Naive B cell (primary cell): ENCODE results near the gene FAM3A. TPM values are rescaled to one million over a fixed set of nuclear protein-coding genes. Genes with fewer than 3 reads are reported as not detected.
A peak's percentile ranks its signal among the peaks of the same experiment; 100 is the strongest.

Source experiments
- ATAC-seq, 2 donors: fragments of 150-1000 bp; cut with Tn5 transposase; 2 replicates each; pipeline ENCODE4 v1.10.0; 2021; ENCODE audit warnings: low read depth in 2 of 2, mild to moderate bottlenecking in 2 of 2, moderate library complexity in 2 of 2
- DNase-seq: peaks from one replicate; pipeline ENCODE4 v3.0.0; 2022
- H3K27ac Mint-ChIP-seq, 6 donors: one replicate each; pipeline ENCODE4 v1.8.0; 2020 to 2022; ENCODE audit warnings: mild to moderate bottlenecking in 6 of 6, mixed read lengths in 6 of 6, moderate library complexity in 5 of 6, inconsistent platforms in 2 of 6
- H3K27me3 Mint-ChIP-seq, 3 donors: one replicate each; pipeline ENCODE4 v1.8.0; 2021 to 2022; ENCODE audit warnings: mixed read lengths in 3 of 3, mild to moderate bottlenecking in 1 of 3
- H3K36me3 Mint-ChIP-seq, 2 donors: one replicate each; pipeline ENCODE4 v1.8.0; 2020 to 2022; ENCODE audit warnings: mixed read lengths in 2 of 2, inconsistent platforms in 1 of 2, mild to moderate bottlenecking in 1 of 2
- H3K4me1 Mint-ChIP-seq, 3 donors: one replicate each; pipeline ENCODE4 v1.8.0; 2020 to 2022; ENCODE audit warnings: mixed read lengths in 3 of 3, inconsistent platforms in 1 of 3, mild to moderate bottlenecking in 1 of 3, moderate library complexity in 1 of 3
- H3K4me3 Mint-ChIP-seq, 8 donors: one replicate each; pipeline ENCODE4 v1.8.0; 2020 to 2022; ENCODE audit warnings: mild to moderate bottlenecking in 8 of 8, mixed read lengths in 8 of 8, moderate library complexity in 8 of 8, inconsistent platforms in 2 of 8
- H3K9me3 Mint-ChIP-seq, 7 donors: one replicate each; pipeline ENCODE4 v1.8.0; 2020 to 2022; ENCODE audit warnings: mixed read lengths in 7 of 7, mild to moderate bottlenecking in 5 of 7, inconsistent platforms in 2 of 7, moderate library complexity in 1 of 7
- polyA plus RNA-seq, 6 donors: library from polyadenylated mRNA; unstranded; fragments of 300-500 nt; fragmentation: Illumina TruSeq; gene quantifications; one replicate each; pipeline ENCODE4 v1.2.3, GENCODE V29; 2021; ENCODE audit warnings: low read depth in 6 of 6

FAM3A gene
- polyA plus RNA-seq, 6 donors from 2014 or later, result 13.4 to 24.1 (median 16.7) TPM

DNA sequence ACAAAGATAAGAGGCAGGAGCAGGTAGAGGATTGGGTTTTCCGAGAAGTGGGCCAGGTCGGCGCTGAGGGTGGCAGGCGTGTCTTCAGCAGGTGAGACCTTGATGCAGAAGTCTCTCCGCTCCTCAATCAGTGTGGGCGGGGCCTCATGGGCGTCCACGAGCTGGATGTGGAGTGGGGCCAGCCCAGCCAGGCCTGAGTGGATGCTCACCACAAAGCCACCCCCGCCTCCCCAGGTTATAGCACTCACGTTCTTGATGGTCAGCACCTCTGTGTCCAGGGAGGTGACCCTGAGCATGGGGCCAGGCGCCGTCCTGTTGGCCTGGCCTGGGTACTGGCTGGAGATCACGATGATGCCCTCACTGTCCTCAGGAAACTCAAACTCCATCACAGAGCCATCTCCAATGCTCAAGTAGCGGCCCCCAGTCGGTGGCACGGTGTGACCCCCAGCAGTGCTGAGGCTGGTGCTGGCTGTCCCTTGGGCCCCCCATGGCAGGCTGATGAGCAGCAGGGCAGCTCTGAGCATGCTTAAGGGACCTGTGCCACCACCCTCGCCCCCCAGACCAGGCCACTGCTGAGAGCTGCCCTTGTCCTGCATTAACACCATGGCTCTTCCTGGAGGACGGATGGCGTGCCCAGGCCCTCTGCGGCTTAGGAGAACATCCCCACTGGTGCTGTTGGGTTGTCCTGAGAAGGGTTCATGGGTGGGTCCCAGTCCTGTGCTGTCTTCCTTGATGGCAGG, 27.5 kb downstream of the FAM3A start:
- ATAC-seq, result no peak
- H3K4me1 Mint-ChIP-seq, result peaks cover 18 to 31% (median 21%) of the 10 kb centered on the region in 3 donors
- H3K4me3 Mint-ChIP-seq, result peak overlapping the region; percentile 47 to 93 (median 86)
- DNase-seq, result no peak
- no peaks in the 10 kb centered on the region for H3K36me3 Mint-ChIP-seq
- H3K9me3 Mint-ChIP-seq, result peaks cover 0 to 3% (median 0%) of the 10 kb centered on the region in 7 donors
- H3K27me3 Mint-ChIP-seq, result no peaks in the 10 kb centered on the region
- peak overlapping the region in 2 of 6 donors; percentile 19 to 20 for H3K27ac Mint-ChIP-seq

DNA sequence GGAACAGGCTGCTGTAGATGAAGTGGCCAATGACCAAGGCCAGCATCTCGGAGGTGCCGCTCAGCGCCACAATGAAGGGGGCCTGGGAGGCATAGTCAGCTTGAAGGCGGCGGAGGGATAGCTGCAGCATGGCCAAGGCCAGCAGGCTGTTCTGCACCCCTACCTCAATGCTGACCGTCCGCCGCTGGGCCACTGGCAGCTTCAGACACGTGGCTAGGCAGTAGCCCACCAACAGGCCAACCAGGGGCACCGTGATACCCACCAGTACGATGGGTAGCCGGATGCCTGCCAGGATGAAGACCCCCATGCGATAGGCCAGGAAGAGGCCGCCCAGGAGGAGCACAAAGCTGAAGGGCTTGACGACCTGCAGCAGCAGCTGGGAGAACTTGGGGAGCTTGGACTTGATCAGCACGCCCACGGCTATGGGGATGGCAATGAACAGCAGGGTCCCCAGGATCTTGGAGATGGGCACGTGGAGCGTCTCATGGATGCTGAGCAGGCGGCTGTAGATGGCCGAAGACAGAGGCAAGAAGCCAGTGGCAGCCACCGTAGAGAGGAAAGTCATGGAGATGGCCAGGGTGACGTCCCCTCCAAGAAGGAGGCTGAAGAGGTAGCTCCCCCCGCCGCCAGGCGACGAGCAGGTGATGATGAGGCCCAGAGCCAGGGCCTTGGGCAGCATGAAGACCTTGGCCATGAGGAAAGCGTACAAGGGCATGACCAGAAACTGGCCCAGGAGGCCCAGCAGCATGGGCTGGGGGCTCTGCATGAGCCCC, 28.3 kb downstream of the FAM3A start:
- ATAC-seq (no peak), DNase-seq (no peak)
- Mint-ChIP-seq H3K9me3 (peaks cover 0 to 3% (median 0%) of the 10 kb centered on the region in 7 donors), H3K27me3 (no peaks in the 10 kb centered on the region), H3K4me3 (peak overlapping the region; percentile 48 to 91 (median 80)), H3K4me1 (peaks cover 21 to 33% (median 22%) of the 10 kb centered on the region in 3 donors), H3K27ac (peak overlapping the region in 3 of 6 donors; percentile 20 to 90 (median 62)), H3K36me3 (no peaks in the 10 kb centered on the region)

- Mint-ChIP-seq H3K27me3 (no peaks in the 10 kb centered on the region), H3K4me1 (peaks cover 29 to 40% (median 30%) of the 10 kb centered on the region in 3 donors), H3K27ac (peak within 1 kb of the TSS in 5 of 6 donors; percentile 59 to 91 (median 76)), H3K4me3 (peak within 1 kb of the TSS; percentile 73 to 91 (median 89)), H3K36me3 (no peaks in the 10 kb centered on the region), H3K9me3 (peaks cover 0 to 3% (median 0%) of the 10 kb centered on the region in 7 donors)
- ATAC-seq (peak; percentile 18 to 32), DNase-seq (peak; percentile 59)
Measured at GRCh38 chrX:154486396-154487207, 29.4 kb downstream of the FAM3A start, which contains the start of gene UBL4A. TSS of gene UBL4A (minus strand) at chrX:154486615. CDS start at chrX:154486584, 31 bp downstream.

DNA sequence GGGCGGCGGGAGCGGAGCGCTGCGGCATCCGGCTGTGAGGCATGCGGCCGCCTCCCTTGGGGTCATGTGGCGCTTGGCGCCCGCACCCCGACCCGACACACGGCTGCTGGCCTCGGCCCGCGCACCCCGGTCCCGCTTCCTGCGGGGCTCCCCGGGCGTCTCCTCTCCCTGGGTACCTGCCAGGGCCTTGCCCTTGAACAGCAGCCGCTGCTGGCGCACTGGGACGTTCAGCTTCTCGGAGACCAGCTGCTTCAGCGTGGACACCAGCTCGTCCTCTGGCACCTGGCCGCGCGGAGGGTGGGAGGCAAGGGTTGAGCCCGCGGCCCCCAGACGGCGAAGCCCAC, 30.0 kb downstream of the FAM3A start:
- H3K27ac Mint-ChIP-seq, result no peak overlapping the region
- H3K27me3 Mint-ChIP-seq, result no peaks in the 10 kb centered on the region
- H3K9me3 Mint-ChIP-seq, result peaks cover 0 to 1% (median 0%) of the 10 kb centered on the region in 7 donors
- H3K36me3 Mint-ChIP-seq, result no peaks in the 10 kb centered on the region
- peak; percentile 33 for DNase-seq
- no peak for ATAC-seq
- peak overlapping the region in 3 of 8 donors; percentile 58 to 73 (median 67) for H3K4me3 Mint-ChIP-seq
- H3K4me1 Mint-ChIP-seq, result peaks cover 25 to 36% (median 25%) of the 10 kb centered on the region in 3 donors

GRCh38 chrX:154485150-154486051, 30.6 kb downstream of the FAM3A start:
- peak overlapping the region in 3 of 6 donors; percentile 47 to 77 (median 66) for H3K27ac Mint-ChIP-seq
- H3K4me3 Mint-ChIP-seq, result peak overlapping the region; percentile 58 to 86 (median 72)
- H3K9me3 Mint-ChIP-seq, result no peaks in the 10 kb centered on the region
- no peak for DNase-seq
- no peaks in the 10 kb centered on the region for H3K27me3 Mint-ChIP-seq
- no peak for ATAC-seq
- no peaks in the 10 kb centered on the region for H3K36me3 Mint-ChIP-seq
- H3K4me1 Mint-ChIP-seq, result peaks cover 23 to 32% (median 25%) of the 10 kb centered on the region in 3 donors

DNA sequence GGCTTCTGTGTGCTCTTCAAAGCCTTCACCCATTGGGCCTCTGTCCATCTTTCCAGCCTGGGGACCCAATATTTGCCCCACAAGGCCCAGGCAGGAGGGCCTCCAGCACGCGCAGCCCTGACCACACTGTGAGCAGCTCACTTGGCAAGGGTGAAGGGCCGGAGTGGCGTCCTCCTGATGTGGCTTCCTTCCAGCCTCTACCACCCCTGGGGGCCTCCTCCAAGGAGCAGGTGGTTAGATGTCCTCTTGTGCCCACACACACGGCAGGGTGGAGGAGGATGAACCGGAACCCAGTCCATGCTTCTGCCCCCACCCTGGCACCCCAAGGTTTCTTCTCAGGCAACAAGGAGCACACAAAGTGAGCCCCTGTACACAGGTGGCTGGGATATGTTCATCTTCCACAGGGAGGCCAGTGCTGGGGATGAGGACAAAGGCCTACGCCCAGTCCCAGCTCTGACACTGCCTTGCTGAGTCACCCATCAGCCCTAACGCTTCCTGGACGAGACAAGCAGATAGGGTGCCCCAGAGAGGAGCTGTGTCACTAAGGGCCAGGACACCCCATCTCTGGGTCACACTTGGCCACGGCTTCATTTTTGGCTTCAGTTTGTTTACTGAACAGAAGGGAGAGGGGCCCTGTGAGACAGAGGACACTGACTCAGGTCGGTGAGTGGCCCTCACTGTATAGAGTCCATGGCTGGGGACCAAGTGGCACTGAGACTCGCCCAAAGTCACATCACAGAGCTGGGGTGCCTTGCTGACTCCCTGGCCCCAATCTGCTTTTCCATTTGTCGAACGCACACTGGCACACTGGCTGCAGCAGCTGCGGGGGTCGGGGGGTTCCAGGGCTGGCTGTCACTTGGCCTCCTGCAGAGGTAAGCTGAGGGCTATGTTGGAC, 31.5 kb downstream of the FAM3A start:
- ATAC-seq, result no peak
- H3K36me3 Mint-ChIP-seq, result no peaks in the 10 kb centered on the region
- no peaks in the 10 kb centered on the region for H3K27me3 Mint-ChIP-seq
- H3K4me1 Mint-ChIP-seq, result peaks cover 20 to 32% (median 22%) of the 10 kb centered on the region in 3 donors
- H3K9me3 Mint-ChIP-seq, result no peaks in the 10 kb centered on the region
- H3K27ac Mint-ChIP-seq, result peak overlapping the region in 1 of 6 donors; percentile 72
- H3K4me3 Mint-ChIP-seq, result peak overlapping the region in 4 of 8 donors; percentile 32 to 78 (median 53)
- no peak for DNase-seq

- H3K27me3 Mint-ChIP-seq, result no peaks in the 10 kb centered on the region
- H3K36me3 Mint-ChIP-seq, result no peaks in the 10 kb centered on the region
- peaks cover 0 to 1% (median 0%) of the 10 kb centered on the region in 7 donors for H3K9me3 Mint-ChIP-seq
- peaks cover 18 to 30% (median 24%) of the 10 kb centered on the region in 3 donors for H3K4me1 Mint-ChIP-seq
- peak overlapping the region in 2 of 6 donors; percentile 60 to 78 for H3K27ac Mint-ChIP-seq
- ATAC-seq (no peak), DNase-seq (no peak)
- peak overlapping the region in 2 of 8 donors; percentile 47 to 72 for H3K4me3 Mint-ChIP-seq
Measured at GRCh38 chrX:154483325-154483724, 32.7 kb downstream of the FAM3A start.

- Mint-ChIP-seq H3K9me3 (peaks cover 0 to 1% (median 0%) of the 10 kb centered on the region in 7 donors), H3K27me3 (no peaks in the 10 kb centered on the region), H3K4me1 (peaks cover 14 to 29% (median 21%) of the 10 kb centered on the region in 3 donors), H3K27ac (no peak overlapping the region), H3K4me3 (peak overlapping the region in 1 of 8 donors; percentile 47), H3K36me3 (no peaks in the 10 kb centered on the region)
- ATAC-seq (no peak), DNase-seq (no peak)
Measured at GRCh38 chrX:154482786-154483185, 33.2 kb downstream of the FAM3A start.

GRCh38 chrX:154481911-154482601, 34.0 kb downstream of the FAM3A start:
- DNase-seq, result no peak
- Mint-ChIP-seq H3K36me3 (no peaks in the 10 kb centered on the region), H3K27me3 (no peaks in the 10 kb centered on the region), H3K4me1 (peaks cover 14 to 29% (median 20%) of the 10 kb centered on the region in 3 donors), H3K27ac (no peak overlapping the region), H3K4me3 (peak overlapping the region in 3 of 8 donors; percentile 12 to 53 (median 35)), H3K9me3 (peaks cover 0 to 1% (median 0%) of the 10 kb centered on the region in 7 donors)
- ATAC-seq, result no peak

GRCh38 chrX:154481195-154481594, 34.8 kb downstream of the FAM3A start:
- DNase-seq, result no peak
- Mint-ChIP-seq H3K27ac (no peak overlapping the region), H3K36me3 (no peaks in the 10 kb centered on the region), H3K9me3 (peaks cover 0 to 1% (median 0%) of the 10 kb centered on the region in 7 donors), H3K4me3 (peak overlapping the region in 2 of 8 donors; percentile 38 to 43), H3K4me1 (peaks cover 14 to 30% (median 20%) of the 10 kb centered on the region in 3 donors), H3K27me3 (no peaks in the 10 kb centered on the region)
- no peak for ATAC-seq
